ENCODE results near the gene MAGI1. TPM values are rescaled to one million over a fixed set of nuclear protein-coding genes. Genes with fewer than 3 reads are reported as not detected.

MAGI1 gene
- total RNA-seq, 1 donor from 2014 or later: 28.3 TPM

GRCh38 chr3:65979162-65979561 is 59.6 kb downstream of the MAGI1 start:
- no peak for ATAC-seq
- DNase-seq (ENCODE audit: low spot score): no peak

GRCh38 chr3:65978116-65978515 is 60.6 kb downstream of the MAGI1 start:
- DNase-seq (ENCODE audit: low spot score) (no peak), ATAC-seq (no peak)

- no peak for ATAC-seq
- no peak for DNase-seq (ENCODE audit: low spot score)
These were observed 63.7 kb downstream of the MAGI1 start for GRCh38 chr3:65975032-65975431.

- ATAC-seq (no peak), DNase-seq (ENCODE audit: low spot score) (no peak)
These were observed 64.2 kb downstream of the MAGI1 start for GRCh38 chr3:65974509-65974908.

GRCh38 chr3:65972765-65973164 is 66.0 kb downstream of the MAGI1 start:
- ATAC-seq: no peak
- DNase-seq (ENCODE audit: low spot score): no peak

- peak; percentile 38 for ATAC-seq
These were observed 67.1 kb downstream of the MAGI1 start for GRCh38 chr3:65971293-65972252.

GRCh38 chr3:65968996-65969395 is 69.7 kb downstream of the MAGI1 start:
- DNase-seq (ENCODE audit: low spot score) (no peak), ATAC-seq (no peak)

More at GRCh38 chr3:65971293-65972252, 67.1 kb downstream of the MAGI1 start:
- DNase-seq (ENCODE audit: low spot score): no peak

GRCh38 chr3:65967451-65967850 is 71.3 kb downstream of the MAGI1 start:
- no peak for DNase-seq (ENCODE audit: low spot score)
- no peak for ATAC-seq

GRCh38 chr3:65964838-65965237 is 73.9 kb downstream of the MAGI1 start:
- DNase-seq (ENCODE audit: low spot score) (no peak), ATAC-seq (no peak)

GRCh38 chr3:65963787-65964677 is 74.7 kb downstream of the MAGI1 start:
- no peak for DNase-seq (ENCODE audit: low spot score)
- ATAC-seq: peak; percentile 21

GRCh38 chr3:65961733-65962132 is 77.0 kb downstream of the MAGI1 start:
- peak; percentile 60 for ATAC-seq
- no peak for DNase-seq (ENCODE audit: low spot score)

GRCh38 chr3:65961128-65961527 is 77.6 kb downstream of the MAGI1 start:
- DNase-seq (ENCODE audit: low spot score): no peak
- ATAC-seq: no peak

GRCh38 chr3:65960087-65960486 is 78.6 kb downstream of the MAGI1 start:
- no peak for ATAC-seq
- DNase-seq (ENCODE audit: low spot score): no peak

GRCh38 chr3:65958216-65958615 is 80.5 kb downstream of the MAGI1 start:
- no peak for DNase-seq (ENCODE audit: low spot score)
- no peak for ATAC-seq

GRCh38 chr3:65955792-65956477 is 82.8 kb downstream of the MAGI1 start:
- DNase-seq (ENCODE audit: low spot score): no peak
- ATAC-seq: peak; percentile 26

GRCh38 chr3:65953881-65954733 is 84.6 kb downstream of the MAGI1 start:
- peak; percentile 93 for DNase-seq (ENCODE audit: low spot score)
- ATAC-seq: peak; percentile 79

- ATAC-seq (peak; percentile 81), DNase-seq (ENCODE audit: low spot score) (peak; percentile 91)
These were observed 85.4 kb downstream of the MAGI1 start for GRCh38 chr3:65953301-65953812.

GRCh38 chr3:65952842-65953241 is 85.9 kb downstream of the MAGI1 start:
- ATAC-seq (no peak), DNase-seq (ENCODE audit: low spot score) (no peak)

GRCh38 chr3:65951836-65952505 is 86.7 kb downstream of the MAGI1 start:
- DNase-seq (ENCODE audit: low spot score) (no peak), ATAC-seq (no peak)
